ENCODE measurements around the gene CLSTN3.

DNA sequence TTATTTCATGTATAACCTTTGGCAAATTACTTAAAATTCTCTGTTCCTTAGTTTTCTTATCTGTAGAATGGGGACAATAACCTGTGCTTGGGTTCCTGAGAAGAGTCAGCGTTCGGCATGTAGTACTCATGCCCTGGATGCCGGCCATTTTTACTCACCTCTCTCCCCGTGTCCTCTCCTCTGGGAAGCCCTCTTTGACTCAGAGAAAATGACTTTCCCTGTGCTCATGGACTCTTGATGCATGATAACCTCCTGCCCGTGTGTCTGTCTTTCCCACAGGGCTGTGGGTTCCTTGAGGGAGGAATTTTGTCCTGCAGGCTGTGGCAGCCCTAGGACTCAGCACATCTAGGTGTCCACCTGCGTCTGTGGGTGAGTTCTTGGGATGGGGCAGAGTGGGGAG lies 15.3 kb upstream of the CLSTN3 start:
- TF ChIP-seq, protein P1, sequence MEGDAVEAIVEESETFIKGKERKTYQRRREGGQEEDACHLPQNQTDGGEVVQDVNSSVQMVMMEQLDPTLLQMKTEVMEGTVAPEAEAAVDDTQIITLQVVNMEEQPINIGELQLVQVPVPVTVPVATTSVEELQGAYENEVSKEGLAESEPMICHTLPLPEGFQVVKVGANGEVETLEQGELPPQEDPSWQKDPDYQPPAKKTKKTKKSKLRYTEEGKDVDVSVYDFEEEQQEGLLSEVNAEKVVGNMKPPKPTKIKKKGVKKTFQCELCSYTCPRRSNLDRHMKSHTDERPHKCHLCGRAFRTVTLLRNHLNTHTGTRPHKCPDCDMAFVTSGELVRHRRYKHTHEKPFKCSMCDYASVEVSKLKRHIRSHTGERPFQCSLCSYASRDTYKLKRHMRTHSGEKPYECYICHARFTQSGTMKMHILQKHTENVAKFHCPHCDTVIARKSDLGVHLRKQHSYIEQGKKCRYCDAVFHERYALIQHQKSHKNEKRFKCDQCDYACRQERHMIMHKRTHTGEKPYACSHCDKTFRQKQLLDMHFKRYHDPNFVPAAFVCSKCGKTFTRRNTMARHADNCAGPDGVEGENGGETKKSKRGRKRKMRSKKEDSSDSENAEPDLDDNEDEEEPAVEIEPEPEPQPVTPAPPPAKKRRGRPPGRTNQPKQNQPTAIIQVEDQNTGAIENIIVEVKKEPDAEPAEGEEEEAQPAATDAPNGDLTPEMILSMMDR (IDR thresholded peaks at IDR 0.05) = no peak
- TF ChIP-seq POLR2A (IDR thresholded peaks at IDR 0.05) = no peak

Measured in transverse colon (tissue), 3 donors.